Neural crest cell (in vitro differentiated cells): ENCODE data around the gene BIRC6. TPM values are rescaled to one million over a fixed set of nuclear protein-coding genes. Genes with fewer than 3 reads are reported as not detected.

Experiments
- DNase-seq: peaks from one replicate; pipeline ENCODE4 v3.0.0; 2021; ENCODE audit warnings: low read depth, mixed read lengths, low spot score
- H3K27ac Mint-ChIP-seq: one replicate; pipeline ENCODE4 v1.8.0; 2021; ENCODE audit warnings: mild to moderate bottlenecking, mixed read lengths; ENCODE audit not compliant: unreplicated experiment
- H3K27me3 Mint-ChIP-seq: 2 replicates; pipeline ENCODE4 v1.8.0; 2021; ENCODE audit warnings: low read depth, mild to moderate bottlenecking, mixed read lengths
- H3K36me3 Mint-ChIP-seq: 2 replicates; pipeline ENCODE4 v1.8.0; 2021; ENCODE audit warnings: low read depth, mild to moderate bottlenecking, mixed read lengths
- H3K4me1 Mint-ChIP-seq: 2 replicates; pipeline ENCODE4 v1.8.0; 2021; ENCODE audit warnings: mixed read lengths
- H3K4me3 Mint-ChIP-seq: one replicate; pipeline ENCODE4 v1.8.0; 2021; ENCODE audit warnings: mild to moderate bottlenecking, mixed read lengths
- H3K9me3 Mint-ChIP-seq: 2 replicates; pipeline ENCODE4 v1.8.0; 2021; ENCODE audit warnings: mixed read lengths
- CTCF ChIP-seq: fragments of 200-600 bp; sonication (generic); conservative IDR thresholded peaks from 2 replicates; pipeline ENCODE4 v1.5.0; 2021; ENCODE audit warnings: antibody characterized with exemption, mild to moderate bottlenecking
- microRNA-seq: library from miRNA; unstranded; fragments of <30 nt; microRNA quantifications from one replicate; pipeline ENCODE4, GENCODE V29; 2020
- total RNA-seq: library from RNA; stranded (reverse); gene quantifications from 2 replicates; pipeline ENCODE4 v1.2.1, GENCODE V29; 2021

BIRC6 gene
- total RNA-seq, 1 donor from 2014 or later: 76.8 TPM

GRCh38 chr2:32652555-32653209, 295.9 kb downstream of the BIRC6 start:
- H3K27ac Mint-ChIP-seq: no peak overlapping the region
- H3K4me3 Mint-ChIP-seq: no peak overlapping the region
- no peaks in the 10 kb centered on the region for H3K9me3 Mint-ChIP-seq
- peaks cover 7% of the 10 kb centered on the region for H3K36me3 Mint-ChIP-seq
- TF ChIP-seq CTCF: no peak
- no peaks in the 10 kb centered on the region for H3K4me1 Mint-ChIP-seq
- no peak for DNase-seq
- no peaks in the 10 kb centered on the region for H3K27me3 Mint-ChIP-seq

- Mint-ChIP-seq H3K4me1 (no peaks in the 10 kb centered on the region), H3K27ac (no peak overlapping the region), H3K4me3 (no peak overlapping the region), H3K27me3 (no peaks in the 10 kb centered on the region), H3K9me3 (no peaks in the 10 kb centered on the region), H3K36me3 (peaks cover 17% of the 10 kb centered on the region)
- TF ChIP-seq CTCF: no peak
- no peak for DNase-seq
Observed at GRCh38 chr2:32656069-32656468, 299.2 kb downstream of the BIRC6 start.

- H3K27me3 Mint-ChIP-seq: no peaks in the 10 kb centered on the region
- no peaks in the 10 kb centered on the region for H3K9me3 Mint-ChIP-seq
- H3K36me3 Mint-ChIP-seq: peaks cover 22% of the 10 kb centered on the region
- no peak for DNase-seq
- no peaks in the 10 kb centered on the region for H3K4me1 Mint-ChIP-seq
- H3K27ac Mint-ChIP-seq: no peak overlapping the region
- no peak overlapping the region for H3K4me3 Mint-ChIP-seq
- TF ChIP-seq CTCF: no peak
Observed at GRCh38 chr2:32663864-32664263, 307.0 kb downstream of the BIRC6 start.

GRCh38 chr2:32666704-32667103, 309.9 kb downstream of the BIRC6 start:
- no peak overlapping the region for H3K27ac Mint-ChIP-seq
- no peak overlapping the region for H3K4me3 Mint-ChIP-seq
- no peaks in the 10 kb centered on the region for H3K4me1 Mint-ChIP-seq
- DNase-seq: no peak
- H3K27me3 Mint-ChIP-seq: no peaks in the 10 kb centered on the region
- H3K36me3 Mint-ChIP-seq: peaks cover 5% of the 10 kb centered on the region
- TF ChIP-seq CTCF: no peak
- no peaks in the 10 kb centered on the region for H3K9me3 Mint-ChIP-seq

GRCh38 chr2:32668254-32668653, 311.4 kb downstream of the BIRC6 start:
- no peaks in the 10 kb centered on the region for H3K9me3 Mint-ChIP-seq
- no peak overlapping the region for H3K27ac Mint-ChIP-seq
- no peak overlapping the region for H3K4me3 Mint-ChIP-seq
- no peak for TF ChIP-seq CTCF
- no peaks in the 10 kb centered on the region for H3K4me1 Mint-ChIP-seq
- no peaks in the 10 kb centered on the region for H3K27me3 Mint-ChIP-seq
- DNase-seq: no peak
- peaks cover 5% of the 10 kb centered on the region for H3K36me3 Mint-ChIP-seq

Small RNAs within 50 kb of the gene (microRNA-seq; reads per million reads assigned to microRNA genes)
- gene MIR4765: not detected
- gene MIR558: not detected

Other genes starting within 250 kb of the BIRC6 start
- gene SLC30A6, start 191.2 kb upstream of the BIRC6 start, total RNA-seq: 26.9 and 27.4 TPM in 2 replicates
- not detected in 2 replicates for gene NLRC4, start 92.1 kb upstream of the BIRC6 start, total RNA-seq
- 27.8 and 31.6 TPM in 2 replicates for gene YIPF4, start 79.1 kb upstream of the BIRC6 start, total RNA-seq